GM19238 (cell line): ENCODE measurements around the gene GAS6.

Experiments used
- DNase-seq: peaks from one replicate; pipeline ENCODE4 v3.0.0; 2011; ENCODE audit warnings: low spot score; ENCODE audit not compliant: insufficient read length

The GAS6 gene

DNA sequence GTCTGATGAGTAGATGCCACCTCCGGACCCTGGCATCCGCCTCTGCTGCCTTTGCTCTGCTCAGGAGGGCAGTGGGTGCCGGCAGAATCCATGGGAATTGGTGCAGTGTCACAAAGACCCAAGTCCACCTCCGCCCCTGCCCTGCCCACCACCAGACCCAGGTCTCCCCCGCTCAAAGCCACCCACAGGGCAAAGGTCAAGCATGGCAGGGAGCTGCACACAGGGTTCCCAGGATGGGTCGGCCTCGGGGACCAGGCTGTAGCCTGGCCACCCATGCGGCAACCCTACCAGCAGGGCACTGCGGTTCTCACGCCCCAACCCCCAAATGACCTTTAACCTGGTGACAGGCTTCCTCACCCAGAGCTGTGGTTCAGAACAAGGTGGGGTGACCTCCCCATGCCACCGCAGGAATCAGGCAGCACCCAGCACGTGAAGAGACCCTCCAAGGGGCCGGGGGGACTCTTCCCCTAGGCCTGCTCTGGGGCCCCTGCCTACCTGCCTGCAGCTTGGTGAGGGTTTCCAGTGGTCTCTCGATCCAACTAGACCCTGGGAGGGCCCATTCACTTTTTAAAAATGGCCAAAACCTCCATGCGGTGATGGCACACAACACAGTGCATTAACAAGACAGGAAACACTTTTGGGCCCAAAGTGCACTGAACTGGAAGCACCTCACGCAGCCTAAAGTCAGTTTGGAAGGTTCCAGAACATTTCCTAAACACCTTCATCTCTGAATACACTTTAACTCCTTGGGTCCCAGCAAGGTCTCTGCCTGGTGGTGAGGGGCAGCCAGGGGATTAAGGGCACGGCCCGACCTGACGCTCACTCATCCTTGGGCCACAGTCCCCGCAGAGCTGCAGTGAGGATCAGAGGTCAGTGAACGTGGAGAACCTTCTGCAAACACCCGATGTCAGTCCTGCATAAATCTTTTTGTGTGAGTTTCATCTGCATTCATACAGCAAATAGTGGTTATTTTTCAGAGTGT lies 11.0 kb downstream of the GAS6 start:
- DNase-seq = no peak

DNA sequence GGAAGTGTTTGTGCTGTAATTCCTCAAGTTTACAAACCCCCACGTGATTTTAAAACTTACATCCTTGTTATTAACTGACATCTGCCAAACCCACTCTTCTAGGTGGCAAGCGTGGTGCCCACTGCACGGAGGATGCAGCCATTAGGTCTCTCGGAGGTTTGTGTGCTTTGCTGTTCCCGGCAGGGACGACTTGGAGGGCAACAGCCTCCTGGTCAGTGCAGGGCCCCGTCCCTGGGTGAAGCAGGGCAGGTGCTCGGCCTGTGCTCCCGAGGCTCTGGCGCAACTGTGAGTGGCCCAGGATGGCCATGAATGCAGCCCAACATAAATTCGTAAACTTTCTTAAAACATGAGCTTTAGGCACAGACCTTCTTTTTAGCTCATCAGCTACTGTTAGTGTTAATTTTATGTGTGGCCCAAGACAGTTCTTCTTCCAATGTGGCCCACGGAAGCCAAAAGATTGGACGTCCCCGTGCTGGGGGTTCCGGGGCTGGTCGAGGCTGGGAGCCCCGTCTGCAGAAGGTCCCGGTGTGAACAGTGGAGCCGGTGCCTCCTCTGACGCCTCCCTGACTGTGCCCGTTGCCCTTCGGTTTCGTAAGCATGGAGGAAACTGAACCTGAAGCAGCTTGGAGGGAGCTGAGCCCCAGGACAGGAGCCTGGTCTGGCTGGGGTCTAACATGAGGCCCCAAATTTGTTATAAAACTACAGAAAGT lies 11.9 kb downstream of the GAS6 start:
- no peak for DNase-seq

DNA sequence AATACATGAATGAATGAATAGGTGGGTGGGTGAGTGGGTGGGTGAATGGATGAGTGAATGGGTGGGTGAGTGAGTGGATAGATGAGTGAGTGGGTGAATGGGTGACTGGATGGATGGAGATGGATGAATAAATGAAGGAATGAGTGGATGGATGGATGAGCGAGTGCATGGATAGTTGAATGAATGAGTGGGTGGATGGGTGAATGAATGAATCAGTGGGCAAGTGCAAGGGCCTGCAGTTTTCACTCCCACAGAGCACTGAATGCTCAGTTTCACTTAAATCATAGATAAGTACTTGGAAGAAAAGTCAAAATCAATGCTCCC lies 12.4 kb downstream of the GAS6 start:
- no peak for DNase-seq

DNA sequence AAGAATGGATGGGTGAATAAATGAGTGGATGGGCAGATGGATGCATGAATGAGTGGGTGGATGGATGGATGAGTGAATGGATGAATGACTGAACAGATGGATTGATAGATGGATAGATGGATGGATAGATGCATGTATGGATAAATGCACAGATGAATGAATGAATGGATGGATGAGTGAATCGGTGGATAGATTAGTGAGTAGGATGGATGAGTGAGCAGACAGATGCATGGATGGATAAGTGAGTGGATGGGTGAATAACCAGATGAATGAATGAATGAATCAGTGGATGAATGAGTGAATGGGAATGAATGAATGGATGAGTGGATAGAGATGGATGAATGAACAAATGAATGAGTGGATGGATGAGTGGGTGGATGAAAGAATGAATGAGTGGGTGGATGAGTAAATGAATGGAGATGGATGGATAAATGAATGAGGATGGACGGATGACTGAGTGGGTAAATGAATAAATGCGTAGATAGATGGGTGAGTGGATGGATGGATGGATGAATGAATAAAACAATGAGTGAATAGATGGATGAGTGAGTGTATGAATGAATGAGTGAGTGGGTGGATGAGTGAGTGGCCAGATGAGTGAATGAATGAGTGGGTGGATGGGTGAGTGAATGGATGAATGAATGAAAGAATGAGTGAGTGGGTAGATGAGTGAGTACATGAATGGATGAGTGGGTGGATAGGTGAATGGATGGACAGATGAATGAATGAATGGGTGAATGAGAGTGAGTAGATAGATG lies 13.0 kb downstream of the GAS6 start:
- no peak for DNase-seq

DNA sequence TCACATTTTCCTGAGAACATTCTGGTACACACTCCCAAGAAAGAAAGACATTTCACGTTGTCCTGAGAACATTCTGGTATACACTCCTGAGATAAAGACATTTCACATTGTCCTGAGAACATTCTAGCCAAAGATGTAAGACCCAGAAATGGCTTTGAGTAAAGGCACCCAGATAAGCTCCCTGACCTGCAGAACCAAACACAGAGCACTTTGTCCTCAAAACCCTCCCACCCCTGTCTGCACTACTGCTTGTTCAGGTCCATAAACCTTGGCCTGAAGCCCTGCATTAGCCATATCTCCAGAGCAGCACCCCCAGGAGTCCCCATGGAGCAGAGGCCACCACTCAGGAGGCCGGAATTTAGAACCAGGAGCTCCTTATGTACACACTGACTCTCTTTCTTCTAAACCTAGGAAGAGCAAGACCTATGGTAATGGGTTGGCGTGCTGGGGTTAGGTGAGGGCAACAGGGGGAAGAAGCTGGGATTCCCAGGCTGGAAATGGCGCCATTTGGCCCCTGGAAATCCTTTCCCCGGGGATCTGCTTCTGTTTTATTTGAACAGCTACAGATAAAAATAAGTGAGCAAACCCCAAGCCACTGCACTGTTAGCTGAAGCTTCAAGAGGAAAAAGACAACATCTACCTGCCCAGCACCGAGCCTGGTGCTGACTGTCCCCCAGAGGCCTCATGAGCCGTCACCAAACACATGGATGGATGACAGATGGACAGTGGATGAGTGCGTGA lies 13.7 kb downstream of the GAS6 start:
- no peak for DNase-seq

DNA sequence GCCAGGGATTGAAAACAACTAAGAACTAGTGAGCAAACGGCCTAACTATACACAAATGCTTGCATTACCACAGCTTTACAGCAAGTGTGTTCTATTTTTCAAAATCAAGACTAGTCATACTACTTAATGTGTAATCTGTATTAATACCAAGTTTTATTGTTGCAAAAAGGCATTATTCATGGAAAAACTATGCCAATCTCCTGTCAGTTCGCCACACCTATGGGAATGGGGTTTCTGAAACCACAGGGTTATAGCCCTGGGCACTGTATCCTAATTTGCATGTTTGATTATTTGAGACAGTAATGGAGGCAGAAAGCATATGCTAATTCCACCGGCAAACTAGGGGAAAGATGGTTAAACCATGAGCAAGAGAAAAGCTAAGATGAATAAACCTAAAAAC lies 14.3 kb downstream of the GAS6 start:
- no peak for DNase-seq

DNA sequence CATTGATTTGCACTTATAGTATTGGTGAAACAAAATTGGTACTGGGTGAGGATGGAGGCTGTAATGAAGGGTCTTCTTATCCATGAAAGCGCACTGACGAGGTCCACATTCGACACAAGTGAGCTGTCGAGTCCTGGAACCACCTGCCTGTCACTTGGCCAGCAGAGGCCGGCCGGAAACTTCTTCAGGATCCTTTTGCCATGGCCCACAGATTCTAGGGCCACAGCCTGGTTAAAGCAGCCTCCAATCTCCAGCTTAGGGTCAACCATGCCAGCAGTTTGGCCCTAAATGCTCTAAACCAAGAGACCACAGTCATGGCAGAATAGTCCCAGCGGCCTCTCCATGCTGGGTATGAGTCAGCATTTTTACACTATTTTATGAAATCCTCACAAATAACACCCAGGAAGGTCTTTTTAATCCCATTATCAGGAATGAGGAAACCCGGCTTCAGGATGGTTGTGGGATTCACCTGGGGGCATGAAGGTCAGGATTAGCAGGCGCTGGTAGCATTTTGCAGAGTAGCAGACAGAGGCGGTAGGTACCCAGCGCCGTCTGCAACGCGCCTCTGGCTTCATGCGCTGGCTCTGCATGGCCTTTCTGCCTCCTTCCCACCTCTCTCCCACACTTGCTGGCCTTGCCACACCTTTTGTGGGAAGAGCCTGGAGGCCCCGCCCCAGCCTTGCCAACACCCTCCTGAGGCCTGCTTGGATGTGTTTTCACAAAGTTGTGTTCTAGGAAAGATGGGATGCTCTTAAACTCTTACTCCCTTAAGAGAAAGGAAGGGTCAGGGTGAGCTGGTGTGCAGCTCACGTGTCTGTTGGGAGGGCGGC lies 15.2 kb downstream of the GAS6 start:
- DNase-seq = no peak

DNA sequence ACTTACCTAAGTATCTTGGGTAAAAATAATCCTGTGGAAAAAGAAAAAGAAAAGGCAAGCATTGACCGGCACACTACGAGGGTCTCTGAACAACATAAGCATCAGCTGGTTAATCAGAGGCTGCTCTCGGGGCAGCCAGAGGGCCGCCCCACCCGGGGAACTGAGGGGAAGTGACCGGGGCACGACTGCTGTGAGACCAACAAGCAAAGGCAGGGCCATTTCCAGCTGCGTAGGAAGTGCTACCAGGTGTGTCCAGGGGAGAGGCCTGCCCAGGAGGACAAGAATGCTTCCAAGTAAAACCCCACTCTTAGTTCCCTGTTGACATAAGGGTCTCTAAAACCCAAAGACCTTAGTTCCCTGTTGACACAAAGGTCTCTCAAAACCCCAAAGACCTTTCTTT lies 15.9 kb downstream of the GAS6 start:
- no peak for DNase-seq

DNA sequence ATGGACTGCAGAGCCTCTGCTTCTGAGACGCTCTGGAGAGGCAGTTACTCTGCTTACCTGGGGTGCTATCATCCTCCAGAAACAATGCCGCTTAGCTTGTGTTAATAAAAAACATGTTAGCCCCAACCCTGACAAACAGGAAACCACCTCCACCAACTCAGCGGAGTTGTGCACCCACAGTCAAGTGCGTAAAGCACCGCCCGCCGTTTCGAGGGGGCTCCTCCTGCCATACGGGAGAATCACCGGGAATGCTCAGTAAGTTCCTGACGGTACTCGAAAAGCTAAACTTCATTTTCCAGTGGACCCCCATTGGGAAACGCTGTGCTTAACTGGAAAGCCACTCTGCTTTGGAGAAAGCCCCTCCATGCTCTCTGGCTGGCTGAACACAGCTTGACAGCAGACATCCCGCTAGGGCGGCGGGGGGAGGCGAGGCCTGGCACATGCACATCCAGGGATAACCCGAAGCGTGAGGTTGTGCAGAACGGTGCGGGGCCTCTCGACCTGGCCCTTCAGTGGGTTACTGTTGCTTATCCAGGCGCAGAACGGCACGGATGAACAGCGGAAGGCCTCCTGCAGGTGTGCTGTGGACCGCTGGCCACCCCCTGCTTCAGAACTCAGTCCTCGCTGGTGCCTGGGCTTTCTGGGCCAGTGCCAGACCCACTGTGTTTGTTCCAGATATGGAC lies 17.1 kb downstream of the GAS6 start:
- DNase-seq = no peak

DNA sequence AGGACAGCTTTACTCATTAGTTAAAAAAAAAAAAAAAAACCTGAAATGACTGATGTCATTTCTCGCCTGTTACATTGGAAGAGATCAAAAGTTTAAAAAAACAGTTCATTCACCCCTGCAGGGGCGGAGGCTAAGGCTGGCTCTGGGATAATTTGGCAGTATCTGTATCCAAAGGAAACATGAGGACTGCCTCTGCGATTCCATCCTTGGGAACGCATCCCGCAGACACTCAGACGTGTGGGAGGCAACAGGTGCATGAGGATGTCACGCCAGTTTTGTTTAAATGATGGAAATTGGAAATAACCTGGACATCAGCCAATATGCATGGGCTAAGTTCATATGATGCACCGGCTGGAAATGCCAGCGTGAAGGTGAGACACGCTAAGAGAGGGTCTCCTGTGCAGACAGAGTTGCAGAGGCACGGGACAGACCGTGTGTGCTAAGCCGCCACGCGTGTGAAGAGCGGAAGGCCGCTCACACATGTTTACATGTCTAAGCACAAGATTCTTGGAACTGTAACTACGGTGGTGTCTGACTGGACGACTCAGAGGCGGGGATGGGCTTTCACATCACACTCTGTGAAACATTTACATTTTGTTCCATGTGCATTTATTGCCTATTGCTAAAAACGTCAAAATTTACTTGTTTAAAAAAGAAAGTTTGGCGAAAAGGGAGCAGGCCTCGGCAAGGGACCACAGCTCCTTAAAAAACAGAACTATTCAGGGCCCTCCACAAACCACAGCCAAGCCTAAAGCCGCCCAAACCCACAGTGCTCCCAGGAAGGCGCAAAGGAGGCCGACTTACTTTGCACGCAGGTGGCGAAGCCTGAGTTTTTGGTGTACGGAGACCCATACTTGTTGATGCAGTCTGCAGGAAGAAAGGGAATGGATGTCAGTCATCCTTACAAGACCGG lies 17.9 kb downstream of the GAS6 start:
- DNase-seq = no peak

DNA sequence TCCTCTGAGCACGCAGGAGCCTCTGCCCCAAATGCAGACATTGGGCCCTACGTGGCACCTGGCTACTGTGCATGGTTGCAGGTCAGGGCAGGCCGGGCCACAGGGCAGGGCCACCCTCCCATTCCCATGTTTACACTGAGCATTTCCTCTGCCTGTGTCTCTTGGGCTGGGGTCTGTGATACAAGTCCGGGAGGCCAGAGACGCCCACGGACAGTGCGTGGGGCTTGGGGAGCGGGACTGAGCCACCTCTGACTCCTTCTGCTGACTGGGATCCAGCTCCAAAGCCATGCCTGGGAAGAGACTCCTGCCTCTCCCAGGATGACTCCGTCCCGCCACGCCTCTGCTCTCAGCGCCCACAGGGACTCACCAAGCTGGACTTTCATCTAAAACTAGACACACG lies 18.8 kb downstream of the GAS6 start:
- DNase-seq = no peak

DNA sequence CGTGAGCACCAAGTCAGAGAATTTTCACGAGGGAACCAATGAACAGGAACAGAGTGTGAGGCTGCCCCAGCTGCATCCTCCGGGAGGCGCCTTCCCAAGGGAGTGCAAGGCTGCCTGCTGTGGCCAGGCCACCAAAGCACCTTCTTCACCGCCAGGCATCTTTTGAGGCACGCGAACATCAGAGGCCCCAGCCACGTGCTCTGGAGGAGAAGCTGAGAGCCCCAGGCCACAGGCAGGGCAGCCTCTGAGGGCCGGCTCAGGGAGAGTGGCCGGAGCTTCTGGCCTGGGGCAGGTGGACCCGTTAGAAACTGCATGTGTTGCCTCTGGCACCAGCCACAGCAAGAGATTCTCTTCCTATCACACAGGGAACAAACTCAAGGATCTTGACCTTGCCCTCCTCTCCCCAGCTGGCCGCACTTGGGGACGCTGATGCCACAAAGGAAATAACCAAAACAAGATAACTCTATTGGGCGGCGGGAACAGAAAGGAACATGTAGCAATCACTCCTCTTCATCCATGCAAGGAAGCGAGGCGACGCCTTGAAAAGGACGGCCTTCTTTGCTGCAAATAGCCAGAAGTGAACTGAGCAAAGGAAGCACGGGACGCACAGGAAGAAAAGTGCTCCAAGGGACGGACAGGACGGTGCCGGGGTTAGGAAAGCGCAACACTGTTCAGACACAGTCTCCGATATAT lies 19.9 kb downstream of the GAS6 start:
- no peak for DNase-seq

DNA sequence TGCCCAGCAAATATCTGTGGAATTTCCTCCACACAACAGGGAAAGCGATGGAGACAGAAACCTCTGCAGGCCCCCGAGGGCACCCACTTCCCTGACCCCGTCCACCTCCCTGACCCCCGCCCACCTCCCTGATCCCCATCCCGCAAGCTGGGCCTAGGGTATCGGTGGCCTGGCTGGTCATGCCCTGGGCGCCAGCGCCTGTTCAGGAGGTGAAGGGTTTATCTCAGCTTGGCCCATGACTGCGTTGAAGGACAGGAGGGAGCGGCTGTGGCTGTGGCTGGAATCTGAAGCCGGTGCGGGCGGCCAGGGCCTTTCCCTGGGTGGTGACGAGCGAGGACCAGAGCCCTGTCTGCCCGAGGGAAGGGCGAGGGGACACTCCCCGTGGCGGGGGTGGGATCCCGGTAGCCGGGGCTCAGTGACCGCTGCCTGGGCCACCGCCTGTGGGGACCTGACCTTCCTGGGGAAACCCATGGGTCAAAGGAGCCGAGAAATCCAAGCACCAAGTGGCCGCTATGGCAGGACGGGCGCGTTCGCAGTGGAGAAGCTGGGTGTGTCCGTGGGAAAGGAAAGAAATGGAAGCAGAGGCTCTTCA lies 20.7 kb downstream of the GAS6 start:
- DNase-seq = no peak

DNA sequence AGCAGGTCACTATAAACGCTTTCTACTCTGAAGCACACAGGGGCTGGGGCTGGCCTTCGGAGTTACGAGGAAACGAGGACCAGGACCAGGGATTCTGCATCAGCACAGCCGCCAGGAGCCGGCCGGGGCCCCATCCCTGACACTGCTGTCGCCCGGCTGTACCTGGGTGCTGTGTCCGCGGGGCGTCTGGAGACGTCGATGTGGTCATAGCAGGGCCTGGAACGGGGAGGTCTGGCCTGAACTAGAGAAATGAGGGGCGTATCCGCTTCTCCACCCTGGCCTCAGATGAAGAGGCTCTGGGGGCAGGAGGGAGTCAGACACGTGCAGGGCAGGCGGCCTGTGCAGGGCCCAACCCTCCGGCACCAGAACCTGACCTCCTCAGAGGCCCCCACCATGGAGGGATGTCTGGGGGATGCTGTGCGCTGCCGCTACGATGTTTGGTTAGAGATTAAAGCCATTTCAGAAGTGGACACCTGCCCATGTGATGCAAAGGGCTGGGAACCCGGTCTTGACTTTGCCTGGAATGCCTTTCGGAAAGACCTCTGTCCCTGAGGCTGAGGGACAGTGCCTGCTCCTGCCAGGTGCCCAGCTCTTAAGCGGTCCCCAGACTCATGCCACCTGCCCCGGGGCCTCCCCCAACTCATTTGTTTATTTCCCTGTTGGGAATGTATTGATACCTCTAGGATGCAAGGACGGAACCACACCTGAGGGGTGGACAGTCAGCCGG lies 21.4 kb downstream of the GAS6 start:
- no peak for DNase-seq

DNA sequence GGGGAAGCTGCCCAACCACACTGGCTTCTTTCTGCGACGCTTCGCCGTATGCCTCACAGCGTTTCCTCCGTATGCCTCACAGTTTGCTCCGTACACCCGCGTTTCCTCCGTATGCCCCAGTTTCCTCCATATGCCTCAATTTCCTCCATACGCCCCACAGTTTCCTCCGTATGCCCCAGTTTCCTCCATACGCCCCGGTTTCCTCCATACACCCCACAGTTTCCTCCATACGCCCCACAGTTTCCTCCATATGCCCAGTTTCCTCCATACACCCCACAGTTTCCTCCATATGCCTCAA lies 22.6 kb downstream of the GAS6 start:
- no peak for DNase-seq

DNA sequence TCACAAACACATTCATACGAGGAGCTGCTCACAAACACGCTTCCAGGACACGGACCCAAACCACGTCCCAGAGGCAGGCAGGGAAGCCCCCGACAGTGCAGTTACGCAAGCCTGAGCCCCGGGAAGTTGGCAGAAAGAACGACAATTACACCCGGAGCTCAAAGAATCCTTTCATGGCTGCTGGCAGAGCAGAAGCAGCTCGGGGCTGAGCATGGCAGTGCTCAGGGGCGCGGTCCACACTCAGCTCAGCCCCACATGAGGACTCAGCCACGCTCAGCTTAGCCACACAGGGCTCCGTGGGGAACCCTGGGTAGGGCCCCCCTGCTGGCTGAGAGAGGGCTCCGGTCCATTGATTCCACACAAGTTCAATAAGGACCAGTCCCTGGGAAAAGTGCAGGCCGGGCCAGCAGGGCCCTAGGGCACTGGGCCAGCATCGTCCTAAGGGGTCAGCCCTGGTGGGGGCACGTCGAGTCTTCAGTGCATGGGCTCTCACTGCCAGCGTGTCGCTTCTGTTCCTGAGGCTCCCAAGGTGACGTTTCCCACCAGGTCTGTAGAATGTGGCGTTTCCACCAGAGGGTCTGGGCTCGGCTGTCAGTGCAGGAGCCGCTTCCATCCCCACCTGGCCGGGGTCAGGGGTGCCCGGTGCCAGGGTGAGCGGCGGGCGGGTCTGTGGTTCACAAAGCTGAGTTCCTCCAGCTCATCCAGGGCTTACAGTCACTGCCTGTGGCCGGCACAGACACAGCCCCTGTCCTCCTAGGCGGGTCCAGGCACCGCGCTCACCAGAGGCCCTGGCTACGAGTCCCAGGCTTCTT lies 23.1 kb downstream of the GAS6 start:
- DNase-seq = no peak
